ENCODE measurements around the gene WDR37.

- no peak for TF ChIP-seq YY1 (IDR thresholded peaks at IDR 0.05; ENCODE audit: insufficient read depth, insufficient read length)
- no peak for TF ChIP-seq SUZ12 (IDR thresholded peaks at IDR 0.05; ENCODE audit: extremely low read depth, insufficient read depth, insufficient read length)
Measured at GRCh38 chr10:1126461-1126860, 70.3 kb downstream of the WDR37 start.

Data from NT2/D1 (cell line).